Measurements from ENCODE around the gene UBR1. TPM values are rescaled to one million over a fixed set of nuclear protein-coding genes. Genes with fewer than 3 reads are reported as not detected.

Gene UBR1
- total and polyA plus RNA-seq, 10 of the 15 experiments (the other 5 are each of a cell fraction or from before 2014, with no cell fraction given): 4.5 to 27.5 (median 16.7) TPM

DNA sequence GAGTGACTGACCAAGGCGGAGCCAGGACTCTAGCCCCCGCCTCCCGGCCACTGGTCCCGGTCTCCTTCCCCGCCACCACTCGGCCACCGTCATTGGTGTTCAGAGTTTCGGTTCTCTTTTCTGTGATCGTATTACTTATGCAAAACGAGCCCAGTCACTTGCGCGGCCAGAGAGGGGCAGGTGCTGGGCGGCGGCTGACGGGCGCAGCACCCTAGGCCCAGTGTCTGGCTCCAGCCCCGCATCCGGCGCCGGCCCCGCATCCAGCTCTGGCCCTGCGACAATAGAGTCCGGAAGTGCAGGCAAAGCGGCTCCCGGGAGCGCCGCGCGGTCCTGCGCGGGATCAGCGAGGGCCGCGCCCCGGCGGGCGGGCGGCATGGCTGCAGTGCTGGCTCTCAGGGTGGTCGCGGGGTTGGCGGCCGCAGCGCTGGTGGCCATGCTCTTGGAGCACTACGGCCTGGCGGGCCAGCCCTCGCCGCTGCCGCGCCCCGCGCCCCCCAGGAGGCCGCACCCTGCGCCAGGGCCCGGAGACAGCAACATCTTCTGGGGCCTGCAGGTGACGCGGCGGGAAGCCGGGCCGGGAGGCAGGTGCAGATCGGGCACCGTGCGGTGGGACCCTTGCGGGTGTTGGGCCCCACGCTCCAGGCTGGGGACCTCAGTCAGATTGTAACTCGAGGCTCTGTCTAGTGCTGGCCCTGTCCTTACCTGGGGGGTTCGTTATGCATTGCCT, 27.8 kb upstream of the UBR1 start, which contains the start of gene TMEM62 (continued):
- TF ChIP-seq, protein P1, sequence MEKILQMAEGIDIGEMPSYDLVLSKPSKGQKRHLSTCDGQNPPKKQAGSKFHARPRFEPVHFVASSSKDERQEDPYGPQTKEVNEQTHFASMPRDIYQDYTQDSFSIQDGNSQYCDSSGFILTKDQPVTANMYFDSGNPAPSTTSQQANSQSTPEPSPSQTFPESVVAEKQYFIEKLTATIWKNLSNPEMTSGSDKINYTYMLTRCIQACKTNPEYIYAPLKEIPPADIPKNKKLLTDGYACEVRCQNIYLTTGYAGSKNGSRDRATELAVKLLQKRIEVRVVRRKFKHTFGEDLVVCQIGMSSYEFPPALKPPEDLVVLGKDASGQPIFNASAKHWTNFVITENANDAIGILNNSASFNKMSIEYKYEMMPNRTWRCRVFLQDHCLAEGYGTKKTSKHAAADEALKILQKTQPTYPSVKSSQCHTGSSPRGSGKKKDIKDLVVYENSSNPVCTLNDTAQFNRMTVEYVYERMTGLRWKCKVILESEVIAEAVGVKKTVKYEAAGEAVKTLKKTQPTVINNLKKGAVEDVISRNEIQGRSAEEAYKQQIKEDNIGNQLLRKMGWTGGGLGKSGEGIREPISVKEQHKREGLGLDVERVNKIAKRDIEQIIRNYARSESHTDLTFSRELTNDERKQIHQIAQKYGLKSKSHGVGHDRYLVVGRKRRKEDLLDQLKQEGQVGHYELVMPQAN (conservative IDR thresholded peaks at IDR 0.05): peak; percentile 93
- TF ChIP-seq ASH2L (IDR thresholded peaks at IDR 0.05; ENCODE audit: borderline replicate concordance, low read depth) (peak; percentile 12; the same call in 1 of the 2 replicates), IKZF2 (IDR thresholded peaks at IDR 0.05) (peak; percentile 13 to 19; a peak in 1 of 4 replicates), BRCA1 (IDR thresholded peaks at IDR 0.05; ENCODE audit: low read depth, low read length) (no peak), YY1 (IDR thresholded peaks at IDR 0.05; ENCODE audit: low read depth, low read length) (peak; percentile 66), RUNX3 (IDR thresholded peaks at IDR 0.05; ENCODE audit: low read length) (peak; percentile 69), ZBED1 (IDR thresholded peaks at IDR 0.05; ENCODE audit: borderline replicate concordance) (no peak), CREB1 (IDR thresholded peaks at IDR 0.05; ENCODE audit: low read depth) (peak; percentile 71), MTA3 (IDR thresholded peaks at IDR 0.05; ENCODE audit: borderline replicate concordance, low read length) (no peak), PML (IDR thresholded peaks at IDR 0.05; ENCODE audit: low read length) (peak; percentile 88), KLF5 (IDR thresholded peaks at IDR 0.05; ENCODE audit: partially characterized antibody) (peak; percentile 56), HCFC1 (IDR thresholded peaks at IDR 0.05; ENCODE audit: low read length) (peak; percentile 41; the same call in 1 of the 2 replicates), HDGF (IDR thresholded peaks at IDR 0.05) (no peak), ZZZ3 (IDR thresholded peaks at IDR 0.05; ENCODE audit: control insufficient read depth, insufficient read length, low read depth) (no peak), YBX1 (IDR thresholded peaks at IDR 0.05) (no peak), TCF12 (IDR thresholded peaks at IDR 0.05; ENCODE audit: low read depth, low read length) (peak; percentile 85), ATF7 (IDR thresholded peaks at IDR 0.05; ENCODE audit: low read depth) (peak; percentile 47; the same call in 1 of the 2 replicates), SREBF2 (IDR thresholded peaks at IDR 0.05; ENCODE audit: low read length) (no peak)
- TF ChIP-seq, protein P2, sequence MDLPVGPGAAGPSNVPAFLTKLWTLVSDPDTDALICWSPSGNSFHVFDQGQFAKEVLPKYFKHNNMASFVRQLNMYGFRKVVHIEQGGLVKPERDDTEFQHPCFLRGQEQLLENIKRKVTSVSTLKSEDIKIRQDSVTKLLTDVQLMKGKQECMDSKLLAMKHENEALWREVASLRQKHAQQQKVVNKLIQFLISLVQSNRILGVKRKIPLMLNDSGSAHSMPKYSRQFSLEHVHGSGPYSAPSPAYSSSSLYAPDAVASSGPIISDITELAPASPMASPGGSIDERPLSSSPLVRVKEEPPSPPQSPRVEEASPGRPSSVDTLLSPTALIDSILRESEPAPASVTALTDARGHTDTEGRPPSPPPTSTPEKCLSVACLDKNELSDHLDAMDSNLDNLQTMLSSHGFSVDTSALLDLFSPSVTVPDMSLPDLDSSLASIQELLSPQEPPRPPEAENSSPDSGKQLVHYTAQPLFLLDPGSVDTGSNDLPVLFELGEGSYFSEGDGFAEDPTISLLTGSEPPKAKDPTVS (IDR thresholded peaks at IDR 0.05; ENCODE audit: low read depth, low read length): 0 out of 2 replicates have a peak, but pooled peaks have one; percentile 19
- TF ChIP-seq, protein P3, sequence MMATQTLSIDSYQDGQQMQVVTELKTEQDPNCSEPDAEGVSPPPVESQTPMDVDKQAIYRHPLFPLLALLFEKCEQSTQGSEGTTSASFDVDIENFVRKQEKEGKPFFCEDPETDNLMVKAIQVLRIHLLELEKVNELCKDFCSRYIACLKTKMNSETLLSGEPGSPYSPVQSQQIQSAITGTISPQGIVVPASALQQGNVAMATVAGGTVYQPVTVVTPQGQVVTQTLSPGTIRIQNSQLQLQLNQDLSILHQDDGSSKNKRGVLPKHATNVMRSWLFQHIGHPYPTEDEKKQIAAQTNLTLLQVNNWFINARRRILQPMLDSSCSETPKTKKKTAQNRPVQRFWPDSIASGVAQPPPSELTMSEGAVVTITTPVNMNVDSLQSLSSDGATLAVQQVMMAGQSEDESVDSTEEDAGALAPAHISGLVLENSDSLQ (IDR thresholded peaks at IDR 0.05): peak; percentile 48; the same call in 1 of the 2 replicates
- TF ChIP-seq, protein P4, sequence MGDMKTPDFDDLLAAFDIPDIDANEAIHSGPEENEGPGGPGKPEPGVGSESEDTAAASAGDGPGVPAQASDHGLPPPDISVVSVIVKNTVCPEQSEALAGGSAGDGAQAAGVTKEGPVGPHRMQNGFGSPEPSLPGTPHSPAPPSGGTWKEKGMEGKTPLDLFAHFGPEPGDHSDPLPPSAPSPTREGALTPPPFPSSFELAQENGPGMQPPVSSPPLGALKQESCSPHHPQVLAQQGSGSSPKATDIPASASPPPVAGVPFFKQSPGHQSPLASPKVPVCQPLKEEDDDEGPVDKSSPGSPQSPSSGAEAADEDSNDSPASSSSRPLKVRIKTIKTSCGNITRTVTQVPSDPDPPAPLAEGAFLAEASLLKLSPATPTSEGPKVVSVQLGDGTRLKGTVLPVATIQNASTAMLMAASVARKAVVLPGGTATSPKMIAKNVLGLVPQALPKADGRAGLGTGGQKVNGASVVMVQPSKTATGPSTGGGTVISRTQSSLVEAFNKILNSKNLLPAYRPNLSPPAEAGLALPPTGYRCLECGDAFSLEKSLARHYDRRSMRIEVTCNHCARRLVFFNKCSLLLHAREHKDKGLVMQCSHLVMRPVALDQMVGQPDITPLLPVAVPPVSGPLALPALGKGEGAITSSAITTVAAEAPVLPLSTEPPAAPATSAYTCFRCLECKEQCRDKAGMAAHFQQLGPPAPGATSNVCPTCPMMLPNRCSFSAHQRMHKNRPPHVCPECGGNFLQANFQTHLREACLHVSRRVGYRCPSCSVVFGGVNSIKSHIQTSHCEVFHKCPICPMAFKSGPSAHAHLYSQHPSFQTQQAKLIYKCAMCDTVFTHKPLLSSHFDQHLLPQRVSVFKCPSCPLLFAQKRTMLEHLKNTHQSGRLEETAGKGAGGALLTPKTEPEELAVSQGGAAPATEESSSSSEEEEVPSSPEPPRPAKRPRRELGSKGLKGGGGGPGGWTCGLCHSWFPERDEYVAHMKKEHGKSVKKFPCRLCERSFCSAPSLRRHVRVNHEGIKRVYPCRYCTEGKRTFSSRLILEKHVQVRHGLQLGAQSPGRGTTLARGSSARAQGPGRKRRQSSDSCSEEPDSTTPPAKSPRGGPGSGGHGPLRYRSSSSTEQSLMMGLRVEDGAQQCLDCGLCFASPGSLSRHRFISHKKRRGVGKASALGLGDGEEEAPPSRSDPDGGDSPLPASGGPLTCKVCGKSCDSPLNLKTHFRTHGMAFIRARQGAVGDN (IDR thresholded peaks at IDR 0.05): peak; percentile 63; the same call in 1 of the 2 replicates
- TF ChIP-seq, protein P5, sequence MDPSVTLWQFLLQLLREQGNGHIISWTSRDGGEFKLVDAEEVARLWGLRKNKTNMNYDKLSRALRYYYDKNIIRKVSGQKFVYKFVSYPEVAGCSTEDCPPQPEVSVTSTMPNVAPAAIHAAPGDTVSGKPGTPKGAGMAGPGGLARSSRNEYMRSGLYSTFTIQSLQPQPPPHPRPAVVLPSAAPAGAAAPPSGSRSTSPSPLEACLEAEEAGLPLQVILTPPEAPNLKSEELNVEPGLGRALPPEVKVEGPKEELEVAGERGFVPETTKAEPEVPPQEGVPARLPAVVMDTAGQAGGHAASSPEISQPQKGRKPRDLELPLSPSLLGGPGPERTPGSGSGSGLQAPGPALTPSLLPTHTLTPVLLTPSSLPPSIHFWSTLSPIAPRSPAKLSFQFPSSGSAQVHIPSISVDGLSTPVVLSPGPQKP (IDR thresholded peaks at IDR 0.05; ENCODE audit: low read depth, low read length): peak; percentile 52; the same call in 1 of the 2 replicates

Data from GM12878 (cell line).